ENCODE results near the gene TTYH1.

The TTYH1 gene

GRCh38 chr19:54424660-54425381 is 9.6 kb downstream of the TTYH1 start:
- no peak for DNase-seq

DNA sequence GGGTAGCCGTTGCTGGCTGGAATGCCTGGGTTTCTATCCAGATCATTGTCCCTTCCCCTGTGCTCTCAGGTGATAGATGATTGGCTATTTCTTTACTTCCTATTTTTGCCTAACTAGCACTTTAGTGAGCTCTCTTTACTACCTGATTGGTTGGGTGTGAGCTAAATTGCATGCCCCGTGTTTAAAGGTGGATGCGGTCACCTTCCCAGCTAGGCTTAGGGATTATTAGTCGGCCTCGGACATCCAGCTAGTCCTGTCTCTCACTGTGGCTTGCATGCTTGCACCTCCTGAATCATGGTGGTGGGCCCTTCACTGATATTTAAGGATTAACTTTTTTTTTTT is 10.1 kb downstream of the TTYH1 start:
- DNase-seq = no peak

GRCh38 chr19:54426291-54426931 is 11.1 kb downstream of the TTYH1 start:
- DNase-seq = no peak

DNA sequence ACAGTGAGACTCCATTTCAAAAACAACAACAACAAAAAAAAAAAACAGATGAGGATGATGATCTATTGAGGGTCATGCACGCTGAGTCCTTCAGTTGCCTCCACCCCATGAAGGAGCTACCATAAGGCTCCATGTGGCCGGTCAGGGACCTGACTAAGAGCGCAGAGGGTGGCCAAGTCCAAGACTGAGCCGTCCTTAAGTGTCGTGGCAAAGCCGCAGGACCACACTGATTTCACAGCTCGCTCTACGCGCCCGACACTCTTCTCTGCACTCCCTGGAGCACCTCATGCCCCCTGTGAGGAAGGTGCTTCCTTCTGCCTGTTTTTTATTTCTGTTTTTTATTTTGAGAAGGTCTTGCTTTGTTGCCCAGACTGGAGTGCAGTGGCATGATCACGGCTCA is 12.3 kb downstream of the TTYH1 start:
- no peak for DNase-seq

DNA sequence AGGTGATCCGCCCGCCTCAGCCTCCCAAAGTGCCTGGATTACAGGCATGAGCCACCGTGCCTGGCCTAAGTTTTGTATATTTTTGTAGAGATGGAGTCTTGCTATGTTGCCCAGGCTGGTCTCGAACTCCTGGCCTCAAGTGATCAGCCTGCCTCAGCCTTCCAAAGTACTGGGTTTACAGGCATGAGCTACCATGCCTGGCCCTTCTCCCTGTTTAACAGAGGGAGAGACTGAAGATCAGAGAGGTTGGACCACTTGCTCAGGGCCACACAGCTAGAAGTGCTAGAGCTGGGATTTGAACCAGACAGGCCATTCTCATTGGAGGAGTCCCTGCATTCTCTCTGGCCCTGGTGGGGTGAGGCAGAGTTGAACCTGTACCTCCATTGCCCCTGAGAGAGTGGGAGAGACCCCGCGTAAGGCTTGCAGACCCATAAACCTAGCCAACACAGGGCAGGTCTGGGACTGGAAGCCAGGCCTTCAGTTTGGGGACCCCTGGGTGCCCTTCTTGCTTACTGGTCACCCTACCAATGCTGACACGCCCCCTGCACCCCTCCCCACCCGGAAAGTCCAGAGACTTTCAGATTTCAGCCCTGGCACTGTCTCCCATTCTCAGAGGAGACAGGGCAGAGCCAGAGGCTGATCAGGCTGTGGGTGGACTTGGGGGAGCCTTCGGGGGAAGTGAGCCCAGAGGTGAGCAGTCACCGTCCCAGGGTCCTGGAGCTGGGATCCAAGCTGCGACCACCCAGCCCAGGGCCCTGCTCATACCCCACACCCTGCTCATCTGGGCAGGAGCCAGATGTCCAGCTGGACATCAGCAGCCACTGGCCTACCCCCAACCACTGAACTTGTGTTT is 13.3 kb downstream of the TTYH1 start:
- no peak for DNase-seq

- no peak for DNase-seq
Measured at GRCh38 chr19:54429176-54429495, 13.9 kb downstream of the TTYH1 start.

DNA sequence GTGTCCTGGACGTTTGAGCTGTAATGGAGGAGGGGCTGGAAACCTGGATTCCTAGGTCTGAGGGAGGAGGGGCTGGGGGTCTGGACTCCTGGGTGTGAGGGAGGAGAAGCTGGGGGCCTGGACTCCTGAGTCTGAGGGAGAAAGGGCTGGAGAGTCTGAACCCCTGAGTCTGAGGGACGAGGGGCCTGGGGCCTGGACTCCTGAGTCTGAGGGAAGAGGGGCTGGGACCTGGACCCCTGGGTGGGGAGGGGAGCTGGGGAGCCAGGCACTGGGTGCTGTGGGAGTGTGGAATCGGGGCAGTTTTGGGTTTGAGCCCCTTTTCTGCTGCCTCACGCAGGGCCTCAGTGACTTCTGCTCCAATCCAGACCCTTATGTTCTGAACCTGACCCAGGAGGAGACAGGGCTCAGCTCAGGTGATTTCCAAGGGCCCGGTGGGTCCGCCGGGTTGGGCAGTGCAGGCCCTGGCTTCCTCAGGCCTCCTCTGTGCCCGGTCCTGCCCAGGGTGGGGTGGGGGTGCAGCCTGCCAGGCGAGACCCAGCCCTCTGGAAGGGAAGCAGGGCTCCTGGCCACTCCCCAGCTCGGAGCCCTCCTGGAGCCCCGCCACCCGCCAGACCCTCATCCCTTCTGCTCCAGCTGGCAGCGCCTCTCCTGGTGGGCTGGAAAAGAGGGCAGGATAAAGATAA is 14.4 kb downstream of the TTYH1 start:
- DNase-seq = no peak

GRCh38 chr19:54430306-54431254 is 15.3 kb downstream of the TTYH1 start:
- no peak for DNase-seq

DNA sequence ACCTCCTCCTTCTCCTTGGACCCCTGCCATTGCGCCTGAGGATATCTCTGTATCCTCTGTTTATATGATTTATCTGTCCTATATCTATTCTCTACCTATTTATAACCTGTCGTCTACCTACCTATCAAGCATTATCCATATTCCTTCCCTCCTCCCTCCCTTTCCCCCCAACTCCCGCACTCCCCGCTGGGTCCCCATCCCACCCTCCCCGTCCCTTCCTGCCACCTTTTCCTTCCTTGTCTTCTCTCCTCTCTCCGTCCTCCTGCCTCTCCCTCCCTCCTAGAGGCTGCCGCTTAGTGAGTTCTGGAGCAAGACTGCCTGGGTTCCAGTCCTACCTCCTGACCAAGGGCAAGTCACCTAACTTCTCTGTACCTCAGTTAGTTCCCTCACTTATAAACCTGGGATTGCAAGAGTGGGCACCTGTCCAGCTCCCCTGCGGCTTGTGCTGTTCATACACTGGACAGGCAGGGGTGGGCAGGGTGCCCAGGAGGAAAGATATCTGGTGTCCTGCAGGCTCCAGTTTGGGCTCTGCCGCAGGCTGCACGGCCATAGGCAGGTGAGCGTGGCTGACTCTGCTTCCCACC is 16.1 kb downstream of the TTYH1 start:
- peak; percentile 84 for DNase-seq

GRCh38 chr19:54432144-54432738 is 17.0 kb downstream of the TTYH1 start:
- DNase-seq = no peak

DNA sequence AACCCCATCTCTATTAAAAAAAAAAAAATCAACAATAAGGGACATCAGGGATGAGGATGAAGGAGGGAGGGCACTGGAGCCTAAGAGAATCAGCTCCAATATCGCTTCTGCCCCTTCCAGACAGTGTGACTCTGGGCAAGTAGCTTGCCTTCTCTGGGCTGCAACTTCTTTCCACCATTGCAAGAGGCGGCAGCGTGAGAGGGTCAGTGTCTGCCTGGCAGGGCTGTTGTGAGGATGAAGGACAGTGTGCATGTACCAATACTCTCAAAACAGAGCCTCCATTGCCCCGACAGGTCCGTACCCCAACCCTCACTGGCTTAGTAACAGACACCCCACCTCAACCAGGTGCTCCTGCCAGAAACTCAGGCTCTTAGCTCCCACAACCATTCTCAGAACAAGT is 18.4 kb downstream of the TTYH1 start:
- no peak for DNase-seq

GRCh38 chr19:54434112-54434872 is 19.0 kb downstream of the TTYH1 start:
- DNase-seq = no peak

- no peak for DNase-seq
Measured at GRCh38 chr19:54434873-54435214, 19.6 kb downstream of the TTYH1 start.

DNA sequence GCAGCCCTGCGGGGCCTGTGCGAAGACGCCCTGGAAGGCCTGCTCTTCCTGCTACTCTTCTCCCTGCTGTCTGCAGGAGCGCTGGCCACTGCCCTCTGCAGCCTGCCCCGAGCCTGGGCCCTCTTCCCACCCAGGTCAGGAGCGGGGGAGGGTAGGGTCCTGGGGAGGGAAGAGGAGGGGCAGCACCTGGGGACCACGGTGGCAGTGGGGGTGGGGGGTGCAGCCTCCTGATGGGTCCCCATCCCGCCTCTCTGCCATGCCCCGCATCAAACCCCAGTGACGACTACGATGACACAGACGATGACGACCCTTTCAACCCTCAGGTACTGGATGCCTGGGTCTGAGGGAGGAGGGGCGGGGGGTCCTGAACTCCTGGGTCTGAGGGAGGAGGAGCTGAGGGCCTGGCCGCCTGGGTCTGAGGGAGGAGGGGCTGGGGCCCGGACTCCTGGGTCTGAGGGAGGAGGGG is 20.3 kb downstream of the TTYH1 start:
- DNase-seq = no peak

- DNase-seq = no peak
Measured at GRCh38 chr19:54436031-54436523, 20.8 kb downstream of the TTYH1 start.

- no peak for DNase-seq
Measured at GRCh38 chr19:54436628-54437252, 21.5 kb downstream of the TTYH1 start.

DNA sequence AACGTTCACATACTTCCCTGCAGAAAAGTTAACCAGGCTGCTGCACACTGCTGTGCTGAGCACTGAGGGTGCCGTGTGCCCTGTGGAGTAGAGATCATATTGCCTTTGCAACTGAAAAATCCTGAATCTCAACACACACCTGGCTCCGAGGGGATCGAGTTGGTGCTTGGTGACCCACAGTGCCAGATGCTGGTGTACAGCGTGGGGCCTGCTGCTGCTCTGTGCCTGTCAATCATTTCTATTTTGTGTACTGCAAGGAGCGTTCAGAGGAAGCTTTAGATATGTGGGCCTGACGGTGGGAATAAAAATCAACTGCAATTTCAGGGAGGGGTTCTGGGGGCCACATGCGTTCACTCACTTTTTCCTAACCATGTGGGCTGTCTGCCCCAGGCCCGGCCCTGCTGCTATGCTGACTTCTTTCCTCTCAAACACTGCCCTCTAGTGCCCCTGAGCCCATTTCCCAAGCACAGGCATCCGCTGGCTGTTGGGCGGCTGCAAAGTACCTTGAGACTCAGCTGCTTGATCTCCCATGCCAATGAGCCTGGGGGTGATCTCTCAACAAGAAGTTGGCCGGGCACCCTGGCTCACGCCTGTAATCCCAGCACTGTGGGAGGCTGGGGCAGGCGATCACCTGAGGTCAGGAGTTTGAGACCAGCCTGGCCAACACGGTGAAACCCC is 24.0 kb downstream of the TTYH1 start:
- DNase-seq = no peak

GRCh38 chr19:54440641-54441040 is 25.4 kb downstream of the TTYH1 start:
- no peak for DNase-seq

- DNase-seq = no peak
Measured at GRCh38 chr19:54444737-54445136, 29.5 kb downstream of the TTYH1 start.
